Stomach (tissue), 9 donors: ENCODE measurements around the gene LTB. TPM values are rescaled to one million over a fixed set of nuclear protein-coding genes. Genes with fewer than 3 reads are reported as not detected.

Source experiments
- DNase-seq, 2 donors: peaks; one replicate each; pipeline versions ENCODE4 v3.0.0 to v3.0.0-alpha.2; 2013 to 2019
- H3K27ac ChIP-seq, 5 donors: fragments of 200-600 bp in 4 of 5; sonication (generic) in 4 of 5; one replicate each; pipeline ENCODE4 v1.5.1; 2013 to 2019; ENCODE audit warnings: mild to moderate bottlenecking in 1 of 5, moderate library complexity in 1 of 5
- H3K27me3 ChIP-seq, 3 donors: fragments of 200-600 bp; sonication (generic); one replicate each; pipeline ENCODE4 v1.5.1; 2017 to 2019; ENCODE audit warnings: mixed run types in 1 of 3
- H3K36me3 ChIP-seq, 4 donors: fragments of 200-600 bp; sonication (generic); 1 replicate in 3 of 4; 2 replicates in 1 of 4; pipeline ENCODE4 v1.5.1; 2016 to 2019
- H3K4me1 ChIP-seq, 4 donors: fragments of 200-600 bp; sonication (generic); one replicate each; pipeline ENCODE4 v1.5.1; 2016 to 2019
- H3K4me3 ChIP-seq, 4 donors: fragments of 200-600 bp; sonication (generic) in 3 of 4; one replicate each; pipeline ENCODE4 v1.5.1; 2016 to 2019; ENCODE audit warnings: mild to moderate bottlenecking in 1 of 4
- H3K9me3 ChIP-seq, 4 donors: fragments of 200-600 bp; sonication (generic); one replicate each; pipeline ENCODE4 v1.5.1; 2016 to 2019
- CTCF ChIP-seq, 7 experiments: fragments of 450-650 bp in 4 of 7; fragments of 200-600 bp in 3 of 7; sonication (generic) in 3 of 7; IDR thresholded peaks; one replicate each; pipeline ENCODE4 v1.5.1; 2016 to 2019; ENCODE audit warnings: antibody characterized with exemption in 7 of 7, control low read depth in 2 of 7, mild to moderate bottlenecking in 1 of 7
- EP300 ChIP-seq: sonication (generic); formaldehyde crosslinking; IDR thresholded peaks from one replicate; pipeline ENCODE4 v1.6.1; 2017; ENCODE audit warnings: antibody characterized with exemption
- POLR2A ChIP-seq, 4 donors: fragments of 450-650 bp; IDR thresholded peaks; one replicate each; pipeline ENCODE4 v1.6.1; 2016; ENCODE audit warnings: antibody characterized with exemption in 4 of 4, control low read depth in 2 of 4, mild to moderate bottlenecking in 1 of 4, moderate library complexity in 1 of 4
- POLR2AphosphoS5 ChIP-seq, 3 donors: sonication (generic); formaldehyde crosslinking; IDR thresholded peaks; one replicate each; pipeline ENCODE4 v1.6.1; 2016; ENCODE audit warnings: antibody characterized with exemption in 3 of 3
- WGBS, 5 donors: extraction: QIAGEN DNeasy Blood & Tissue Kit in 3 of 5; methylation state at CpG; one replicate each; pipeline versions ENCODE4 v1.1.5 to v1.1.7; 2013 to 2018; 5-methylcytosine and 5-hydroxymethylcytosine counted together
- intact Hi-C: fragments of 100-400 bp; cut with DNase I; formaldehyde crosslinking; loops from one replicate; pipeline ENCODE4 v1.15.1; 2023; ENCODE audit warnings: low total_unique reads
- polyA plus RNA-seq, 3 donors: library from polyadenylated mRNA; stranded (reverse); fragments of 200-250 nt; gene quantifications; one replicate each; pipeline ENCODE4 v1.2.3, GENCODE V29; 2013
- total RNA-seq, 5 donors: library from RNA; depleted of rRNA; stranded (reverse); fragments of >200 nt; gene quantifications; one replicate each; pipeline versions ENCODE4 v1.1.0 to v1.2.3, GENCODE V29; 2014 to 2016
- donor health status: healthy with polysubstance abuse.
- donor health status: Bipolar disorder and iron deficiency.
- donor health status: healthy.

Gene LTB
- total and polyA plus RNA-seq, 8 donors: 4.2 to 13.4 (median 6.9) TPM; not detected in 4

- TF ChIP-seq POLR2A (IDR thresholded peaks at IDR 0.05) (no peak), POLR2AphosphoS5 (IDR thresholded peaks at IDR 0.05) (no peak), CTCF (IDR thresholded peaks at IDR 0.05) (no peak), EP300 (no peak)
- H3K4me3 ChIP-seq: no peak overlapping the region
- no peaks in the 10 kb centered on the region for H3K36me3 ChIP-seq
- peaks cover 0 to 34% (median 0%) of the 10 kb centered on the region in 3 donors for H3K27me3 ChIP-seq
- intact Hi-C loops: no loop called here
- H3K4me1 ChIP-seq: peaks cover 0 to 5% (median under 1%) of the 10 kb centered on the region in 4 donors
- peak in 1 of 2 donors; percentile 62 for DNase-seq
- no peaks in the 10 kb centered on the region for H3K9me3 ChIP-seq
- 55 to 69% (median 62%) methylated on average over 3 of the region's 3 CpGs for WGBS, 5 donors
- no peak overlapping the region for H3K27ac ChIP-seq
These were observed 13.7 kb downstream of the LTB start for GRCh38 chr6:31568537-31568961.

DNA sequence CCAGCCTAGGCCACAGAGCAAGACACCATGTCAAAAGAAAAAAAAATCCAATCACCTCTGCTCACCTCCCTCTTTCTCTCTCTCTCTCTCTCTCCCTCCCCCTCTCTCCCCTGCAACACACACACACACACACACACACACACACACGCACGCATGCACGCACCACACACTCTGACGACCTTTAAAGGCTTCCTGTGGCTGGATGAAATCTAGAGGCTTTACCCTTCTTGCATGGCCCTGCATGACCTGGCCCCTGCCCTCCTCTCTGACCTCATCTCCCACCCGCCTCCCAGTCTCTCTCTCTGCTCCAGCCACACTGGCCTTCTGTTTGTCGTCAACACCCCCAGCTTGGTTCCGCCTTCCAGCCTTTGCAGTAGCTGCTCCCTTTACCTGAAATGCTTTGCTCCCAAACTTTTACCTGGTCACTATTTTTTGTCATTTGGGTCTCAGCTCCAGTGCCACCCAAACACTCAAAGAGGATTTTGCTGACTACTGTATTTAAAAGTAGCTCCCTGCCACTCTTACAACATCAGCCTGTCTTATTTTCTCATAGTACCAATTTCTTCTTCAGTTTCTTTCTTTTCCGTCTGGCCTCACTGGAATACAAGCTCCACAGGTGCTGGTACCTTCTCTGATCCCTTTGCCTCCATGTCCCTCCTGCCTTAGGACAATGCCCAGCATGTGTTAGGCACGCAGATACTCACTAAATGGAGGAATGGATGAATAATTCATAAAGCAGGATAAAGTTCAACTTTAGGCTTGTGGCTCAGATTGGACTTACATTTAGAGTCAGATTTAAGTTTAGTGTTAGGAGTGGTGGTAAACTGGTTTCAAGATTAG is 14.5 kb downstream of the LTB start:
- no peak overlapping the region for H3K27ac ChIP-seq
- no peak for TF ChIP-seq EP300
- TF ChIP-seq POLR2AphosphoS5 (IDR thresholded peaks at IDR 0.05): no peak
- TF ChIP-seq POLR2A (IDR thresholded peaks at IDR 0.05): no peak
- no peak for TF ChIP-seq CTCF (IDR thresholded peaks at IDR 0.05)
- H3K36me3 ChIP-seq: no peaks in the 10 kb centered on the region
- no peaks in the 10 kb centered on the region for H3K9me3 ChIP-seq
- no peak overlapping the region for H3K4me3 ChIP-seq
- H3K27me3 ChIP-seq: peaks cover 0 to 29% (median 0%) of the 10 kb centered on the region in 3 donors
- peaks cover 0 to 9% (median 2%) of the 10 kb centered on the region in 4 donors for H3K4me1 ChIP-seq
- DNase-seq: no peak
- intact Hi-C loops: no loop called here
- WGBS, 5 donors: 33 to 46% (median 37%) methylated on average over 8 to 9 of the region's 9 CpGs

DNA sequence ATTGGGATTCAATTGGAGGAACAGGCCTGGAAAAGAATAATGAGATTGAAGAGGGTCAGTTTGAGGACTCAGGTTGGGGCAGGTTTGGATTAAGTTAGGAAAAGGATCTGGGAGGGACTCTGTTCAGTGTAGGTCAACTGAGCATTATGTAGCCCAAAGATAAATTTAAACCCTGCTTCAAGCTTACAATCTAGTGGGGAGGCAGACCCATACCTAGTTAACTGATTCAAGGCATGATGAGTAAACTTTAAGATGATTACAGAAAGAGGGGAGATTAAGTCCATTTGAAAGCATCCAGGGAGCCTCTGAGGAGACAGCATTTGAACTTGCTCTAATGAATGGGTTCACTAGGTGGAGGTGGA is 21.5 kb downstream of the LTB start:
- Histone ChIP-seq H3K4me3 (no peak overlapping the region), H3K4me1 (peaks cover 4 to 63% (median 28%) of the 10 kb centered on the region in 4 donors), H3K27me3 (peaks cover 0 to 2% (median 0%) of the 10 kb centered on the region in 3 donors), H3K9me3 (no peaks in the 10 kb centered on the region), H3K27ac (peak overlapping the region in 3 of 5 donors; percentile 64 to 82 (median 75)), H3K36me3 (peaks cover 24 to 55% (median 49%) of the 10 kb centered on the region in 4 donors)
- intact Hi-C loops: no loop called here
- TF ChIP-seq CTCF (IDR thresholded peaks at IDR 0.05): no peak
- TF ChIP-seq POLR2AphosphoS5 (IDR thresholded peaks at IDR 0.05): no peak
- no peak for TF ChIP-seq POLR2A (IDR thresholded peaks at IDR 0.05)
- TF ChIP-seq EP300: no peak
- no peak for DNase-seq

DNA sequence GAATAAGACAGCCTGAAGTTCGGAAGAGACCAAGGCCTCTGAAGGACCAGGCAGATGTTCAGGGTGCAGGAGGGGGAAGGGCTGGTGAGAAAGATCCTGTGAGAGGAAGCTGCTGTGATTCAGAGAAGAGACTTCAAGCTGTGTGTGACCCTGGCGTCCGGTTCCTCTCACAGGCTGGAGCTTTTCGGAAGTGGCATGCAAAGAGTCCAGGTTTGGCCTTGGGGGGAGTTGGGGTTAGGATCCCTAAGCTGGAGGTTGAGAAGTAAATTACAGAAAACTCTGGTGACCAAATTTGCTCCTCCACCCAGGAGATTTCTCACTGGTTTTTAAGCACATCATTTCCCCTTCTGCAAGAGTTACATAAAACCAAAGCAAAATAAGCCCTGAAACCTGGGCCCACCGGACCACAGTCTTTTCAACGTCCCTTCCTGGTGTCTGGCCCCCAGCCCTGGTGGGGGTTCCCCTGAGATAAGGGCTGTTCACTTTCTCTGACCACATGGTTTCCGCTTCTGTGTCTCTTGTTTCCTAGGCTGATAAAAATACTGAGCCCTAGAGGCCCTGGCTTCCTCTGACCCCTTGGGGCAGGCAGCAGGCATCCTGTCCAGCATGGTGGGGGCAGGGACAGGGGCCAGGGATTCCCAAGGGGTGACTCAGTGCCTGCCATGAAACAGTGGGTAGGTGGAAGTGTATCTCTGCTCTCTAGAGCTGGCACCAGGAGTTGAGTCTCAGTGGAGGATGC is 22.1 kb downstream of the LTB start:
- peaks cover 24 to 57% (median 50%) of the 10 kb centered on the region in 4 donors for H3K36me3 ChIP-seq
- H3K4me3 ChIP-seq: no peak overlapping the region
- peak overlapping the region in 4 of 5 donors; percentile 54 to 82 (median 70) for H3K27ac ChIP-seq
- no peaks in the 10 kb centered on the region for H3K9me3 ChIP-seq
- peak in 1 of 2 donors; percentile 62 for DNase-seq
- intact Hi-C loops: no loop called here
- H3K4me1 ChIP-seq: peaks cover 4 to 63% (median 28%) of the 10 kb centered on the region in 4 donors
- peak in 2 of 3 donors; percentile 14 to 26 for TF ChIP-seq POLR2AphosphoS5 (IDR thresholded peaks at IDR 0.05)
- TF ChIP-seq POLR2A (IDR thresholded peaks at IDR 0.05): no peak
- 34 to 75% (median 72%) methylated on average over 7 of the region's 7 CpGs for WGBS, 5 donors
- H3K27me3 ChIP-seq: no peaks in the 10 kb centered on the region
